H9 (cell line): Measurements from ENCODE around the gene TIMP1. TPM values are rescaled to one million over a fixed set of nuclear protein-coding genes. Genes with fewer than 3 reads are reported as not detected.

Source experiments
- DNase-seq: peaks from one replicate; pipeline ENCODE4 v3.0.0-alpha.2; 2017
- H2AFZ ChIP-seq: one replicate; pipeline ENCODE4 v1.6.1; 2013; ENCODE audit warnings: mild to moderate bottlenecking, low read length, control low read depth, moderate library complexity
- H2AK5ac ChIP-seq: 2 replicates; pipeline ENCODE4 v1.6.1; 2013; ENCODE audit warnings: low read length, control low read depth, mixed read lengths; ENCODE audit not compliant: insufficient read length
- H2BK120ac ChIP-seq: one replicate; pipeline ENCODE4 v1.6.1; 2013; ENCODE audit warnings: low read depth, mild to moderate bottlenecking, low read length, control low read depth, inconsistent platforms; ENCODE audit not compliant: poor library complexity, severe bottlenecking
- H2BK12ac ChIP-seq: 2 replicates; pipeline ENCODE4 v1.6.1; 2013; ENCODE audit warnings: low read length, control low read depth, mixed read lengths, low read depth; ENCODE audit not compliant: insufficient read length
- H2BK15ac ChIP-seq: 2 replicates; pipeline ENCODE4 v1.6.1; 2013; ENCODE audit warnings: low read depth, low read length, control low read depth
- H2BK20ac ChIP-seq: one replicate; pipeline ENCODE4 v1.6.1; 2013; ENCODE audit warnings: low read depth, mild to moderate bottlenecking, low read length, control low read depth, inconsistent platforms; ENCODE audit not compliant: poor library complexity, severe bottlenecking
- H2BK5ac ChIP-seq: 2 replicates; pipeline ENCODE4 v1.6.1; 2013; ENCODE audit warnings: low read length, control low read depth, mixed read lengths; ENCODE audit not compliant: insufficient read length
- H3K14ac ChIP-seq: 2 replicates; pipeline ENCODE4 v1.6.1; 2013; ENCODE audit warnings: low read length, control low read depth; ENCODE audit not compliant: insufficient read depth
- H3K18ac ChIP-seq: 2 replicates; pipeline ENCODE4 v1.6.1; 2013; ENCODE audit warnings: low read depth, mild to moderate bottlenecking, mixed read lengths, low read length, control low read depth; ENCODE audit not compliant: insufficient read length
- H3K23ac ChIP-seq: 2 replicates; pipeline ENCODE4 v1.6.1; 2013; ENCODE audit warnings: low read length, control low read depth, mixed read lengths, low read depth; ENCODE audit not compliant: insufficient read length
- H3K23me2 ChIP-seq: 2 replicates; pipeline ENCODE4 v1.6.1; 2013; ENCODE audit warnings: low read depth, mild to moderate bottlenecking, mixed read lengths, low read length, control low read depth; ENCODE audit not compliant: insufficient read length, poor library complexity, severe bottlenecking
- H3K27ac ChIP-seq: 2 replicates; pipeline ENCODE4 v1.5.1; 2013; ENCODE audit warnings: low read length, control low read depth, mixed read lengths, low read depth; ENCODE audit not compliant: insufficient read length
- H3K27me3 ChIP-seq: 2 replicates; pipeline ENCODE4 v1.6.1; 2013; ENCODE audit warnings: low read length, control low read depth, inconsistent platforms; ENCODE audit not compliant: insufficient read depth
- H3K4ac ChIP-seq: 2 replicates; pipeline ENCODE4 v1.6.1; 2013; ENCODE audit warnings: low read depth, mild to moderate bottlenecking, control low read depth, inconsistent platforms, low read length, moderate library complexity
- H3K4me1 ChIP-seq: 2 replicates; pipeline ENCODE4 v1.6.1; 2013; ENCODE audit warnings: low read length, control low read depth, inconsistent platforms; ENCODE audit not compliant: insufficient read depth
- H3K4me2 ChIP-seq: 2 replicates; pipeline ENCODE4 v1.6.1; 2013; ENCODE audit warnings: low read length, control low read depth, mixed read lengths; ENCODE audit not compliant: insufficient read length, insufficient read depth
- H3K56ac ChIP-seq: 2 replicates; pipeline ENCODE4 v1.6.1; 2013; ENCODE audit warnings: low read depth, mild to moderate bottlenecking, mixed read lengths, low read length, control low read depth; ENCODE audit not compliant: insufficient read length
- H3K79me1 ChIP-seq: 2 replicates; pipeline ENCODE4 v1.6.1; 2013; ENCODE audit warnings: low read depth, mild to moderate bottlenecking, moderate library complexity, low read length, control low read depth, inconsistent platforms; ENCODE audit not compliant: insufficient read depth, poor library complexity, severe bottlenecking
- H3K79me2 ChIP-seq: 2 replicates; pipeline ENCODE4 v1.6.1; 2013; ENCODE audit warnings: low read length, control low read depth, inconsistent platforms; ENCODE audit not compliant: insufficient read depth
- H3K9ac ChIP-seq: 2 replicates; pipeline ENCODE4 v1.6.1; 2013; ENCODE audit warnings: low read length, control low read depth, mixed read lengths; ENCODE audit not compliant: insufficient read length; ENCODE audit errors: extremely low read depth
- H3K9me3 ChIP-seq: one replicate; pipeline ENCODE4 v1.6.1; 2013; ENCODE audit warnings: low read depth, low read length, inconsistent platforms; ENCODE audit not compliant: control insufficient read depth
- H3T11ph ChIP-seq: one replicate; pipeline ENCODE4 v1.6.1; 2013; ENCODE audit warnings: mild to moderate bottlenecking, low read length, control low read depth, inconsistent platforms
- H4K20me1 ChIP-seq: one replicate; pipeline ENCODE4 v1.6.1; 2013; ENCODE audit not compliant: control insufficient read depth, insufficient read length, insufficient read depth
- H4K5ac ChIP-seq: 2 replicates; pipeline ENCODE4 v1.6.1; 2013; ENCODE audit warnings: low read depth, mild to moderate bottlenecking, mixed read lengths, low read length, control low read depth; ENCODE audit not compliant: insufficient read length
- H4K8ac ChIP-seq: replicated peaks from 2 replicates; pipeline ENCODE4 v1.6.1; 2013; ENCODE audit warnings: low read length, control low read depth, mixed read lengths, low read depth; ENCODE audit not compliant: insufficient read length
- H4K91ac ChIP-seq: 2 replicates; pipeline ENCODE4 v1.6.1; 2013; ENCODE audit warnings: low read depth, mild to moderate bottlenecking, moderate library complexity, mixed read lengths, low read length, control low read depth; ENCODE audit not compliant: insufficient read length
- H3K27ac Mint-ChIP-seq, 3 experiments: 2 replicates in 2 of 3; 3 replicates in 1 of 3; pipeline ENCODE4 v1.8.0; 2020 to 2021; ENCODE audit warnings: mixed read lengths in 3 of 3, mild to moderate bottlenecking in 1 of 3, moderate library complexity in 1 of 3
- H3K27me3 Mint-ChIP-seq: 2 replicates; pipeline ENCODE4 v1.8.0; 2021; ENCODE audit warnings: low read depth, mild to moderate bottlenecking, moderate library complexity, mixed read lengths
- H3K36me3 Mint-ChIP-seq, 3 experiments: 2 replicates in 2 of 3; 3 replicates in 1 of 3; pipeline ENCODE4 v1.8.0; 2020 to 2021; ENCODE audit warnings: low read depth in 3 of 3, mixed read lengths in 3 of 3; ENCODE audit not compliant: insufficient read depth in 1 of 3
- H3K4me1 Mint-ChIP-seq, 2 experiments: 2 replicates each; pipeline ENCODE4 v1.8.0; 2020; ENCODE audit warnings: mixed read lengths in 2 of 2
- H3K4me3 Mint-ChIP-seq, 2 experiments: 2 replicates in 1 of 2; 3 replicates in 1 of 2; pipeline ENCODE4 v1.8.0; 2020 to 2021; ENCODE audit warnings: mild to moderate bottlenecking in 2 of 2, mixed read lengths in 2 of 2, moderate library complexity in 1 of 2
- H3K9me3 Mint-ChIP-seq, 2 experiments: 2 replicates in 1 of 2; 3 replicates in 1 of 2; pipeline ENCODE4 v1.8.0; 2020; ENCODE audit warnings: mild to moderate bottlenecking in 2 of 2, mixed read lengths in 2 of 2, moderate library complexity in 1 of 2
- CTCF ChIP-seq: fragments of 200-600 bp; sonication (generic); conservative IDR thresholded peaks from 3 replicates; pipeline ENCODE4 v1.8.0; 2021; ENCODE audit warnings: antibody characterized with exemption, mild to moderate bottlenecking
- total RNA-seq: library from RNA; stranded (reverse); gene quantifications from 2 replicates; pipeline ENCODE4 v1.2.1, GENCODE V29; 2021

TIMP1 gene
- total RNA-seq, 1 experiment from 2014 or later = 65.1 TPM

DNA sequence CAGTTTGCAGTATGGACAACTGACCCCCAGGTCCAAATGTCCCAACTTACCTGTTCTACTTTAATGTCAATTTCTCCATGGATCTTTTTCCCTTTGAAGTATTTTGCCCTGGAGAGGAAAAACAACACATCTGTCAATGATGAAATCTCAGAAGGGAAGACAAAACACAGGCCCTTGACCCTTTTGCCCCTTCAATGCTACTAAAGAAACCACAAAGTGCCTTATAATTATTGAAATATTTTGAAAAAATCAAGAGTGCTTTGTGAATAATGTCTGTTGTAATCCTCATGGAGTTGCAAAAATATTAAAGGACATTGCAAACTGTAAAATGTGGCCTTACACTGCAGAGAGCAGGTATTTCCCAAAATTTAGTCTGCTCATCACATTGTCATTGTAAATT lies 24.9 kb downstream of the TIMP1 start:
- H3K4ac ChIP-seq = no peak overlapping the region
- no peak overlapping the region for H2BK120ac ChIP-seq
- Mint-ChIP-seq H3K9me3 (peaks cover 64 to 68% of the 10 kb centered on the region in 2 experiments), H3K27me3 (no peaks in the 10 kb centered on the region; the same call in 1 of the 2 replicates), H3K36me3 (peaks cover 4 to 12% (median 5%) of the 10 kb centered on the region in 3 experiments), H3K4me1 (peaks cover 11 to 19% of the 10 kb centered on the region in 2 experiments), H3K4me3 (no peak overlapping the region), H3K27ac (no peak overlapping the region)
- no peaks in the 10 kb centered on the region for H3K27me3 ChIP-seq
- H3K14ac ChIP-seq = no peak overlapping the region
- H3K4me2 ChIP-seq = no peak overlapping the region
- no peak overlapping the region for H2BK12ac ChIP-seq
- no peaks in the 10 kb centered on the region for H4K20me1 ChIP-seq
- no peak overlapping the region for H2BK5ac ChIP-seq
- H3K79me2 ChIP-seq = no peaks in the 10 kb centered on the region
- no peaks in the 10 kb centered on the region for H3K23me2 ChIP-seq
- H3K27ac ChIP-seq = no peak overlapping the region
- H3K18ac ChIP-seq = no peak overlapping the region
- no peak overlapping the region for H3K23ac ChIP-seq
- H3K9ac ChIP-seq = no peak overlapping the region
- H3K9me3 ChIP-seq = peaks cover 27% of the 10 kb centered on the region
- no peak for DNase-seq
- no peak overlapping the region for H2AFZ ChIP-seq
- H3T11ph ChIP-seq = no peak overlapping the region
- TF ChIP-seq CTCF = no peak
- H3K56ac ChIP-seq = no peak overlapping the region
- no peak overlapping the region for H4K8ac ChIP-seq
- H4K5ac ChIP-seq = no peak overlapping the region
- H2BK20ac ChIP-seq = no peak overlapping the region
- H3K79me1 ChIP-seq = no peaks in the 10 kb centered on the region
- no peak overlapping the region for H2AK5ac ChIP-seq
- no peaks in the 10 kb centered on the region; the same call in 1 of the 2 replicates for H3K4me1 ChIP-seq
- no peak overlapping the region for H2BK15ac ChIP-seq
- H4K91ac ChIP-seq = no peak overlapping the region
